GM23338 (cell line): Measurements from ENCODE around the gene FOXP4. TPM values are rescaled to one million over a fixed set of nuclear protein-coding genes. Genes with fewer than 3 reads are reported as not detected.
A peak's percentile ranks its signal among the peaks of the same experiment; 100 is the strongest.

Source experiments
- ATAC-seq: fragments of 200-7000 bp; cut with Tn5 transposase; 3 replicates; pipeline ENCODE4 v1.9.1; 2020
- DNase-seq: peaks from one replicate; pipeline ENCODE4 v3.0.0-alpha.2; 2015; ENCODE audit warnings: low spot score
- H2AFZ ChIP-seq: fragments of 200-600 bp; sonication (generic); 2 replicates; pipeline ENCODE4 v1.8.0; 2016; ENCODE audit warnings: antibody characterized with exemption, mild to moderate bottlenecking, moderate library complexity
- H3F3A ChIP-seq: fragments of 200-600 bp; sonication (generic); replicated peaks from 2 replicates; pipeline ENCODE4 v1.8.0; 2017; ENCODE audit warnings: antibody characterized with exemption, mixed run types, low read depth
- H3K27ac ChIP-seq: fragments of 200-600 bp; sonication (generic); 2 replicates; pipeline ENCODE4 v1.6.1; 2016; ENCODE audit warnings: low read depth
- H3K27me3 ChIP-seq: fragments of 200-600 bp; sonication (generic); 2 replicates; pipeline ENCODE4 v1.8.0; 2016; ENCODE audit warnings: mild to moderate bottlenecking, mixed run types, moderate library complexity; ENCODE audit not compliant: insufficient read depth
- H3K36me3 ChIP-seq: fragments of 200-600 bp; sonication (generic); 2 replicates; pipeline ENCODE4 v1.8.0; 2016; ENCODE audit warnings: mild to moderate bottlenecking; ENCODE audit not compliant: insufficient read depth
- H3K4me1 ChIP-seq: fragments of 200-600 bp; sonication (generic); 2 replicates; pipeline ENCODE4 v1.8.0; 2016; ENCODE audit warnings: mild to moderate bottlenecking, moderate library complexity; ENCODE audit not compliant: insufficient read depth
- H3K4me2 ChIP-seq: fragments of 200-600 bp; sonication (generic); 2 replicates; pipeline ENCODE4 v1.7.1; 2017; ENCODE audit warnings: mixed run types
- H3K4me3 ChIP-seq: fragments of 200-600 bp; sonication (generic); 2 replicates; pipeline ENCODE4 v1.6.1; 2016; ENCODE audit warnings: mixed run types
- H3K79me2 ChIP-seq: fragments of 200-600 bp; sonication (generic); replicated peaks from 2 replicates; pipeline ENCODE4 v1.8.0; 2017; ENCODE audit warnings: mild to moderate bottlenecking; ENCODE audit not compliant: insufficient read depth
- H3K9me2 ChIP-seq: fragments of 200-600 bp; sonication (generic); 2 replicates; pipeline ENCODE4 v1.8.0; 2017; ENCODE audit not compliant: insufficient read depth
- H4K20me1 ChIP-seq: fragments of 200-600 bp; sonication (generic); replicated peaks from 2 replicates; pipeline ENCODE4 v1.8.0; 2017; ENCODE audit warnings: mild to moderate bottlenecking; ENCODE audit not compliant: insufficient read depth
- H3K27ac Mint-ChIP-seq: 2 replicates; pipeline ENCODE4 v1.8.0; 2020; ENCODE audit warnings: inconsistent platforms, mild to moderate bottlenecking, moderate library complexity, mixed read lengths
- H3K27me3 Mint-ChIP-seq: 3 replicates; pipeline ENCODE4 v1.8.0; 2022; ENCODE audit warnings: low read depth, mild to moderate bottlenecking, moderate library complexity, mixed read lengths, inconsistent platforms; ENCODE audit not compliant: insufficient read depth, poor library complexity
- H3K36me3 Mint-ChIP-seq: 3 replicates; pipeline ENCODE4 v1.8.0; 2021; ENCODE audit warnings: low read depth, mild to moderate bottlenecking, inconsistent platforms, moderate library complexity, mixed read lengths
- H3K4me1 Mint-ChIP-seq: 3 replicates; pipeline ENCODE4 v1.8.0; 2020; ENCODE audit warnings: mild to moderate bottlenecking, inconsistent platforms, mixed read lengths
- H3K4me3 Mint-ChIP-seq: 3 replicates; pipeline ENCODE4 v1.8.0; 2021; ENCODE audit warnings: moderate library complexity, mild to moderate bottlenecking, inconsistent platforms, mixed read lengths
- H3K9me3 Mint-ChIP-seq: 3 replicates; pipeline ENCODE4 v1.8.0; 2020; ENCODE audit warnings: moderate library complexity, mild to moderate bottlenecking, inconsistent platforms, mixed read lengths
- CREB1 ChIP-seq: fragments of 250-450 bp; sonication (Bioruptor Pico); IDR thresholded peaks from 2 replicates; pipeline ENCODE4 v1.5.0; 2020; ENCODE audit warnings: low read depth, mild to moderate bottlenecking, moderate library complexity
- ETS1 ChIP-seq: IDR thresholded peaks from 2 replicates; pipeline ENCODE4 v1.6.1; 2016; ENCODE audit warnings: antibody characterized with exemption
- EZH2 ChIP-seq: fragments of 200-600 bp; sonication (generic); IDR thresholded peaks from one replicate; pipeline ENCODE4 v1.8.0; 2017; ENCODE audit warnings: antibody characterized with exemption, mild to moderate bottlenecking, low read depth; ENCODE audit not compliant: unreplicated experiment
- EZH2phosphoT487 ChIP-seq: fragments of 200-600 bp; sonication (generic); IDR thresholded peaks from one replicate; pipeline ENCODE4 v1.8.1; 2018; ENCODE audit warnings: antibody characterized with exemption; ENCODE audit not compliant: unreplicated experiment
- JUNB ChIP-seq: IDR thresholded peaks from one replicate; pipeline ENCODE4 v1.6.1; 2016; ENCODE audit warnings: antibody characterized with exemption; ENCODE audit not compliant: unreplicated experiment
- NANOG ChIP-seq: IDR thresholded peaks from 2 replicates; pipeline ENCODE4 v1.6.1; 2016; ENCODE audit warnings: antibody characterized with exemption, borderline replicate concordance
- POLR2AphosphoS5 ChIP-seq: IDR thresholded peaks from 2 replicates; pipeline ENCODE4 v1.6.1; 2016; ENCODE audit warnings: antibody characterized with exemption, low read depth
- STAT1 ChIP-seq: IDR thresholded peaks from one replicate; pipeline ENCODE4 v1.6.1; 2016; ENCODE audit warnings: antibody characterized with exemption; ENCODE audit not compliant: unreplicated experiment
- ZNF114 ChIP-seq: fragments of 250-450 bp; sonication (Bioruptor Pico); IDR thresholded peaks from 2 replicates; pipeline ENCODE4 v1.5.0; 2020; ENCODE audit warnings: mild to moderate bottlenecking, moderate library complexity
- ZNF331 ChIP-seq: fragments of 250-450 bp; sonication (Bioruptor Pico); IDR thresholded peaks from 2 replicates; pipeline ENCODE4 v1.5.0; 2020; ENCODE audit warnings: low read depth, mild to moderate bottlenecking, moderate library complexity
- ZNF462 ChIP-seq: fragments of 250-450 bp; sonication (Bioruptor Pico); IDR thresholded peaks from 2 replicates; pipeline ENCODE4 v1.5.0; 2020; ENCODE audit warnings: mild to moderate bottlenecking, moderate library complexity
- polyA plus RNA-seq: library from polyadenylated mRNA; unstranded; fragments of >200 nt; fragmentation: Nextera tagmentation; extraction: Ambion mirVana; gene quantifications from 2 replicates; pipeline ENCODE4 v1.2.1, GENCODE V29; 2016
- total RNA-seq: library from RNA; depleted of rRNA; stranded (reverse); fragments of >200 nt; shearing (Covaris generic); gene quantifications from 2 replicates; pipeline ENCODE4 v1.2.3, GENCODE V29; 2014
- TF ChIP-seq, protein P1 (sequence below): IDR thresholded peaks from one replicate; pipeline ENCODE4 v1.6.1; 2018; ENCODE audit warnings: antibody characterized with exemption; ENCODE audit not compliant: unreplicated experiment
- TF ChIP-seq, protein P2 (sequence below), 2 experiments: fragments of 200-600 bp in 1 of 2; sonication (generic) in 1 of 2; conservative IDR thresholded peaks; 2 replicates each; pipeline versions ENCODE4 v1.5.1 to v1.6.1; 2016 to 2017; ENCODE audit warnings: antibody characterized with exemption in 2 of 2, low read depth in 2 of 2, mild to moderate bottlenecking in 2 of 2, moderate library complexity in 1 of 2

Gene FOXP4
- total and polyA plus RNA-seq, 2 experiments from 2014 or later: 5.1 to 13.5 TPM

- Histone ChIP-seq H3K36me3 (no peaks in the 10 kb centered on the region), H3K4me3 (no peak overlapping the region), H3K4me2 (no peak overlapping the region), H3F3A (0 out of 2 replicates have a peak, but pooled peaks cover 2% of the 10 kb centered on the region), H4K20me1 (no peaks in the 10 kb centered on the region), H3K9me2 (no peaks in the 10 kb centered on the region), H2AFZ (peak overlapping the region; percentile 43; the same call in 1 of the 2 replicates), H3K4me1 (no peaks in the 10 kb centered on the region), H3K27me3 (no peaks in the 10 kb centered on the region), H3K79me2 (no peaks in the 10 kb centered on the region), H3K27ac (no peak overlapping the region)
- DNase-seq: no peak
- ATAC-seq: no peak
- H3K27ac Mint-ChIP-seq: no peak overlapping the region
- H3K4me3 Mint-ChIP-seq: no peak overlapping the region
- H3K36me3 Mint-ChIP-seq: peaks cover 7% of the 10 kb centered on the region; the same call in 1 of the 3 replicates
- H3K9me3 Mint-ChIP-seq: peaks cover 16% of the 10 kb centered on the region
- H3K4me1 Mint-ChIP-seq: peaks cover 14% of the 10 kb centered on the region; the same call in 2 of the 3 replicates
- peaks cover 5% of the 10 kb centered on the region for H3K27me3 Mint-ChIP-seq
- TF ChIP-seq ETS1: no peak
- TF ChIP-seq, protein P1, sequence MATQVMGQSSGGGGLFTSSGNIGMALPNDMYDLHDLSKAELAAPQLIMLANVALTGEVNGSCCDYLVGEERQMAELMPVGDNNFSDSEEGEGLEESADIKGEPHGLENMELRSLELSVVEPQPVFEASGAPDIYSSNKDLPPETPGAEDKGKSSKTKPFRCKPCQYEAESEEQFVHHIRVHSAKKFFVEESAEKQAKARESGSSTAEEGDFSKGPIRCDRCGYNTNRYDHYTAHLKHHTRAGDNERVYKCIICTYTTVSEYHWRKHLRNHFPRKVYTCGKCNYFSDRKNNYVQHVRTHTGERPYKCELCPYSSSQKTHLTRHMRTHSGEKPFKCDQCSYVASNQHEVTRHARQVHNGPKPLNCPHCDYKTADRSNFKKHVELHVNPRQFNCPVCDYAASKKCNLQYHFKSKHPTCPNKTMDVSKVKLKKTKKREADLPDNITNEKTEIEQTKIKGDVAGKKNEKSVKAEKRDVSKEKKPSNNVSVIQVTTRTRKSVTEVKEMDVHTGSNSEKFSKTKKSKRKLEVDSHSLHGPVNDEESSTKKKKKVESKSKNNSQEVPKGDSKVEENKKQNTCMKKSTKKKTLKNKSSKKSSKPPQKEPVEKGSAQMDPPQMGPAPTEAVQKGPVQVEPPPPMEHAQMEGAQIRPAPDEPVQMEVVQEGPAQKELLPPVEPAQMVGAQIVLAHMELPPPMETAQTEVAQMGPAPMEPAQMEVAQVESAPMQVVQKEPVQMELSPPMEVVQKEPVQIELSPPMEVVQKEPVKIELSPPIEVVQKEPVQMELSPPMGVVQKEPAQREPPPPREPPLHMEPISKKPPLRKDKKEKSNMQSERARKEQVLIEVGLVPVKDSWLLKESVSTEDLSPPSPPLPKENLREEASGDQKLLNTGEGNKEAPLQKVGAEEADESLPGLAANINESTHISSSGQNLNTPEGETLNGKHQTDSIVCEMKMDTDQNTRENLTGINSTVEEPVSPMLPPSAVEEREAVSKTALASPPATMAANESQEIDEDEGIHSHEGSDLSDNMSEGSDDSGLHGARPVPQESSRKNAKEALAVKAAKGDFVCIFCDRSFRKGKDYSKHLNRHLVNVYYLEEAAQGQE: no peak
- no peak for TF ChIP-seq ZNF331
- TF ChIP-seq JUNB: no peak
- TF ChIP-seq EZH2: no peak
- TF ChIP-seq STAT1: no peak
- TF ChIP-seq POLR2AphosphoS5: no peak
- TF ChIP-seq CREB1 (CRISPR knock-in tag): no peak
- TF ChIP-seq NANOG: no peak
- TF ChIP-seq, protein P2, sequence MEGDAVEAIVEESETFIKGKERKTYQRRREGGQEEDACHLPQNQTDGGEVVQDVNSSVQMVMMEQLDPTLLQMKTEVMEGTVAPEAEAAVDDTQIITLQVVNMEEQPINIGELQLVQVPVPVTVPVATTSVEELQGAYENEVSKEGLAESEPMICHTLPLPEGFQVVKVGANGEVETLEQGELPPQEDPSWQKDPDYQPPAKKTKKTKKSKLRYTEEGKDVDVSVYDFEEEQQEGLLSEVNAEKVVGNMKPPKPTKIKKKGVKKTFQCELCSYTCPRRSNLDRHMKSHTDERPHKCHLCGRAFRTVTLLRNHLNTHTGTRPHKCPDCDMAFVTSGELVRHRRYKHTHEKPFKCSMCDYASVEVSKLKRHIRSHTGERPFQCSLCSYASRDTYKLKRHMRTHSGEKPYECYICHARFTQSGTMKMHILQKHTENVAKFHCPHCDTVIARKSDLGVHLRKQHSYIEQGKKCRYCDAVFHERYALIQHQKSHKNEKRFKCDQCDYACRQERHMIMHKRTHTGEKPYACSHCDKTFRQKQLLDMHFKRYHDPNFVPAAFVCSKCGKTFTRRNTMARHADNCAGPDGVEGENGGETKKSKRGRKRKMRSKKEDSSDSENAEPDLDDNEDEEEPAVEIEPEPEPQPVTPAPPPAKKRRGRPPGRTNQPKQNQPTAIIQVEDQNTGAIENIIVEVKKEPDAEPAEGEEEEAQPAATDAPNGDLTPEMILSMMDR (conservative IDR thresholded peaks at IDR 0.05; ENCODE audit: low read depth in 2 of 2): no peak
- TF ChIP-seq ZNF462 (CRISPR knock-in tag): no peak
- no peak for TF ChIP-seq EZH2phosphoT487
- no peak for TF ChIP-seq ZNF114 (CRISPR knock-in tag)
Observed at GRCh38 chr6:41623330-41623729, 77.1 kb downstream of the FOXP4 start.
